KOPT-K1 (cell line): Measurements from ENCODE around the gene XG.
"Not testable (repeated sequence)": the region's sequence is repeated elsewhere in the genome, so short reads cannot be mapped to it uniquely, and the experiment has no call there.

Source experiments
- H3K27ac ChIP-seq: fragments of 200-600 bp; sonication (generic); 2 replicates; pipeline ENCODE4 v1.5.1; 2016; ENCODE audit warnings: antibody characterized with exemption, mild to moderate bottlenecking, low read depth, low read length; ENCODE audit not compliant: poor library complexity, severe bottlenecking
- H3K36me3 ChIP-seq: fragments of 200-600 bp; sonication (generic); 2 replicates; pipeline ENCODE4 v1.5.1; 2017; ENCODE audit warnings: antibody characterized with exemption, mild to moderate bottlenecking, low read length, moderate library complexity; ENCODE audit not compliant: insufficient read depth
- H3K9me3 ChIP-seq: fragments of 200-600 bp; sonication (generic); 2 replicates; pipeline ENCODE4 v1.5.1; 2017; ENCODE audit warnings: antibody characterized with exemption, low read length, mild to moderate bottlenecking; ENCODE audit not compliant: insufficient read depth, poor library complexity, severe bottlenecking

XG gene

DNA sequence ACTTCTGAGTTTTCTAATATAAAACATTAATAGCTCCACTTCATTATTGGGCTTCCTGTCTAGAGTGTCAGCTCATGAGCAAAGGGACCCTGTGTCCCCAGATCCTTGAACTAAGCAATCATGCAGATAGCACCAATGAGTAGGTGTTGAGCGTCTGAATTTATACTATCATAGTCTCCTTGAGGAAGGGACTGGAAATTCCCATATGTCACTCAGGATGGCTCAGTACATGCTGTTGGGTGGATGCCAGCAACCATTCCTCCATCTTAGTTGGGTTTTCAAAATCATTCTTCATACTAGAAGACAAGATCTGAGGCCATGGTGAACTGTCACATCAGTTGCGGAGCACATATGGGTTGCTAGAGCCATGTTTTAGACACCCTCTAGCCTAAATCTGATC is 33.0 kb upstream of the XG start:
- Histone ChIP-seq H3K36me3 (peaks cover 88% of the 10 kb centered on the region), H3K9me3 (no peaks in the 10 kb centered on the region), H3K27ac (peak overlapping the region; percentile 94)

- no peaks in the 10 kb centered on the region for H3K9me3 ChIP-seq
- H3K36me3 ChIP-seq: peaks cover 93% of the 10 kb centered on the region
- H3K27ac ChIP-seq: peak overlapping the region; percentile 94
These were observed 31.9 kb upstream of the XG start for GRCh38 chrX:2719774-2720447.

DNA sequence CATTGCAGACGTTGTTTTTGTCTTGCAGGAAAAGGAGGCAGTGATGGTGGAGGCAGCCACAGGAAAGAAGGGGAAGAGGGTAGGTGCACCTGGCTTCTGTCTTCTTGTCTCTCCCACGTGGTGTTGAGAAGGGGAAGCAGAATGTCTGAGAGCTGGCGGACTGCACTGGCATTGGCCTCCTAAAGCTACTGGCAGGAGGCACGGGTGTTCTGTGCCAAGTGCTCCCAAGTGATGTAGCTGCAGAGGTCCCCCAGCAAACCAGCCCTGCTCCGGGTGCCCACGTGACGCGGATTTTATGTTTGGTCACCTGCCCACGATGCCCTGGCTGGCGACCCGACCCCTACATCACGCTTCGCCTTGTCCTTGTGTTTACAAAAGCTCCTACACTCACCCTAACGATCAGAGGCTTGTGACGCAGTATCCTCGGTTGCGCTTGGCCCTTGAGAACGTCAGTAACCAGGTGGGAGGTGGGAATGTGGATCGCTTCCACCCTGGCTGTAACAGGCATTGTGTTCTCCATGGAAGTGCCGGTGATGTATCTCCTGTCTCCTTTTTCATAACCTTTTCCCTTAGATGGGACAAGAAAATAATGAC is 28.5 kb upstream of the XG start:
- peaks cover 100% of the 10 kb centered on the region for H3K36me3 ChIP-seq
- no peaks in the 10 kb centered on the region for H3K9me3 ChIP-seq
- peak overlapping the region; percentile 94 for H3K27ac ChIP-seq

DNA sequence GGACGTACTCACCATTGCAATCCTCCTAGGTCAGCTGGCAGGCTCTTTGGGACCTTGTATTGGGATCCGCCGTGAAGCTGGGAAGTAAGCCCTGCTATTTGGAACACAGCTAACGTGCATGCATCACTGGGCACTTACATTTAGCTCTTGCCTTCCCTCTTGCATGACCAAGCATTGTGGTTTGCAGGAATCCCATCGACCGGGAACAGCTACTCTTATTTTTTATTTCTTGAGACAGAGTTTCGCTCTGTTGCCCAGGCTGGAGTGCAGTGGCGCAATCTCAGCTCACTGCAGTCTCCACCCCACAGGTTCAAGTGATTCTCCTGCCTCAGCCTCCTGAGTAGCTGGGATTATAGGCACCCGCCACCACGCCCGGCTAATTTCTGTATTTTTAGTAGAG is 24.6 kb upstream of the XG start:
- Histone ChIP-seq H3K36me3 (peaks cover 100% of the 10 kb centered on the region), H3K27ac (peak overlapping the region; percentile 69)

GRCh38 chrX:2732076-2732475 is 19.8 kb upstream of the XG start:
- Histone ChIP-seq H3K9me3 (no peaks in the 10 kb centered on the region), H3K36me3 (peaks cover 99% of the 10 kb centered on the region), H3K27ac (peak overlapping the region; percentile 41)

More for the DNA sequence above, 24.6 kb upstream of the XG start:
- H3K9me3 ChIP-seq: not testable (repeated sequence)

GRCh38 chrX:2732649-2733048 is 19.2 kb upstream of the XG start:
- Histone ChIP-seq H3K27ac (peak overlapping the region; percentile 41), H3K9me3 (no peaks in the 10 kb centered on the region), H3K36me3 (peaks cover 95% of the 10 kb centered on the region)

GRCh38 chrX:2733286-2733685 is 18.6 kb upstream of the XG start:
- Histone ChIP-seq H3K36me3 (peaks cover 95% of the 10 kb centered on the region), H3K9me3 (no peaks in the 10 kb centered on the region), H3K27ac (peak overlapping the region; percentile 41)

DNA sequence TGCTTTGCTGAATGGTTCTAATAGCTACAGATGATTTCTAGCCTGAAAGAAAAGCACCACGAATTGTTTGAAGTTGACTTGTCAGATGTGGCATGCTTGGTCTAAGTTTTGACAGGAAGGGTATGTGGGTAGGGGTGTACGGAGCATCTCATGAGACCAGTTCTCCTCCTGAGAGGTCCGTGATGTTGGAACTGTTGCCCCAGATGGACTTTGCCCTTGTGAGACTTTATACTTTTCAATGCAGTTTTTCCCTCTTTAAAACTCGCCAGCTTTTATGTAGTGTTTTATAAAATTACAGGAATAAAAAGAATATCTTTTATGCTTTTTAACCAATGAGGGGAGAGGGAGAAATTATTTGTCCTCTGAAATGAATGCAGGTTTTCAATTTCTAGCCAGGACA is 16.6 kb upstream of the XG start:
- Histone ChIP-seq H3K9me3 (no peaks in the 10 kb centered on the region), H3K27ac (peak overlapping the region; percentile 61), H3K36me3 (peaks cover 92% of the 10 kb centered on the region)

DNA sequence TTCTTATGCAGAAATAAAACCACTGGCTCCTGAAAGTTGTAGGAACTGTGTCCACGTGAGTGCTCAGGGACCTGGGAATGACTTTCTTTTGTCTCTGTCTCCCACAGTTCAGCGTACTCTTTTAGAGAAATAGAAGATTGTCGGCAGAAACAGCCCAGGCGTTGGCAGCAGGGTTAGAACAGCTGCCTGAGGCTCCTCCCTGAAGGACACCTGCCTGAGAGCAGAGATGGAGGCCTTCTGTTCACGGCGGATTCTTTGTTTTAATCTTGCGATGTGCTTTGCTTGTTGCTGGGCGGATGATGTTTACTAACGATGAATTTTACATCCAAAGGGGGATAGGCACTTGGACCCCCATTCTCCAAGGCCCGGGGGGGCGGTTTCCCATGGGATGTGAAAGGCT is 11.2 kb upstream of the XG start:
- peaks cover 79% of the 10 kb centered on the region for H3K36me3 ChIP-seq
- H3K9me3 ChIP-seq: no peaks in the 10 kb centered on the region
- no peak overlapping the region for H3K27ac ChIP-seq

- H3K9me3 ChIP-seq: no peaks in the 10 kb centered on the region
- H3K36me3 ChIP-seq: peaks cover 72% of the 10 kb centered on the region
- no peak overlapping the region for H3K27ac ChIP-seq
These were observed 10.5 kb upstream of the XG start for GRCh38 chrX:2741386-2741785.

GRCh38 chrX:2746250-2746649 is 5.6 kb upstream of the XG start:
- H3K27ac ChIP-seq, H3K9me3 ChIP-seq: not testable (repeated sequence)

GRCh38 chrX:2748171-2748814 is 3.5 kb upstream of the XG start:
- Histone ChIP-seq H3K27ac (no peak overlapping the region), H3K36me3 (peaks cover 10% of the 10 kb centered on the region), H3K9me3 (no peaks in the 10 kb centered on the region)

More at GRCh38 chrX:2746250-2746649, 5.6 kb upstream of the XG start:
- peaks cover 30% of the 10 kb centered on the region for H3K36me3 ChIP-seq

DNA sequence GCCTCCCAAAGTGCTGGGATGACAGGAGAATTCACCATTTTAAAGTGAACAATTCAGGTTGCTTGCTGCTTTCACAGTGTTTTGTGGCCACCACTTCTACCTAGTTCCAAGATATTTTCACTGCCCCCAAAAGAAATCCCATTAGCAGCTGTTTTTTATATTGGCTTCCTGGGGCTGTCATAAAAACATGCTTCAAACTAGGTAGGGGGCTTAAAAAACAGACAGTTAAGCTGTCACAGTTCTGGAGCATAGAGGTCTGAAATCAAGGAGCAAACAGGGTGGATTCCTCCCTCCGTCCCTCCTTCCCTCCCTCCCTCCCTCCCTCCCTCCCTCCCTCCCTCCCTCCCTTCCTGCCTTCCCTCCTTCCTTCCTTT is 3.0 kb upstream of the XG start:
- Histone ChIP-seq H3K9me3 (no peaks in the 10 kb centered on the region), H3K27ac (no peak overlapping the region), H3K36me3 (peaks cover 5% of the 10 kb centered on the region)

GRCh38 chrX:2751291-2751690 is 549 bp upstream of the XG start:
- Histone ChIP-seq H3K27ac (no peak overlapping the region), H3K36me3 (no peaks in the 10 kb centered on the region), H3K9me3 (no peaks in the 10 kb centered on the region)

- H3K9me3 ChIP-seq, H3K27ac ChIP-seq, H3K36me3 ChIP-seq: not testable (repeated sequence)
These were observed 601 bp downstream of the XG start for GRCh38 chrX:2752441-2752840.
